Measurements from ENCODE around the gene MTF1.
"Not testable (repeated sequence)": the region's sequence is repeated elsewhere in the genome, so short reads cannot be mapped to it uniquely, and the experiment has no call there.

Gene MTF1

DNA sequence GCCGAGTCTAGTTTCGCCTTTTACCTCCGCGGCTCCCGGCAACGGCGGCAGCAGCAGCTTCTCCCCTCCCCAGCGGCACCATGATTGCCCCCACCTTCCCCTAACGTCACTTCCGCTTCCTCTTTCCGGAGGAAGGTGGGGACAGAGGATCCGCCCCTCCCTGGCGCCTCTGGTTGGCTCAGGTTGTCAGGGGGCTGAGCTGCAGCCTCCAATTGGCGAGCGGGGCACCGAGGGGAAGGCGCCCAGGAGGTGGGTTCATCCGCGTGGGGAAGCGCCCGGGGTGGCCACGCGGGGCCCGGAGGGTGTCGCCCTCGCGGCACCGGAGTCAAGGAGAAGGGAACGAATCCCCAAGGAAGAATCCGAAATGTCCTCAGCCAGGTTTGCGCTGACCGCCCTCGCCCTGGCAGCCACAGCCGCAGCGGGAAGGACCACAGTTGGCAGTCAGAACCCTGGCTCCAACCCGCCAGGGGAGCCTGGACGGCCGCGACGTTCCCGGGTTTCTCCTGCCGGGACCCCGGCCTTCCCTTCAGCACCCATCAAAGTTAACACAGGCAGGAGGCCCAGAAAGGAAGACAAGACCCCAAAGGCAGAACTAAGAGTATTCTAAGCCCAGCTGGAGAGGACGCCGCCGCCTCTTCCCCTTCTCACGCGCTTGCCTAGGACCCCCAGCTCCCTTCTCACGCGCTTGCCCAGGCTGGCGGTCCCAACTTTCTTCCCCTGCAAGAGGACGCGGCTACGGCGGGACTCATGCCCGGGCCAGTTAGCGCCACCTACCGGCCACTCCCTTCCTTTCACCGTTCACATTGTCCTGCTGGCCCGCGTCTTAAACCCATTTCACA, at the start of gene MTF1:
TSS of gene MTF1 (minus strand) at position 86 of the 839 bp plus-strand sequence. CDS start 1,934 bp downstream, outside the sequence.
- DNase-seq = peak; percentile 88

DNA sequence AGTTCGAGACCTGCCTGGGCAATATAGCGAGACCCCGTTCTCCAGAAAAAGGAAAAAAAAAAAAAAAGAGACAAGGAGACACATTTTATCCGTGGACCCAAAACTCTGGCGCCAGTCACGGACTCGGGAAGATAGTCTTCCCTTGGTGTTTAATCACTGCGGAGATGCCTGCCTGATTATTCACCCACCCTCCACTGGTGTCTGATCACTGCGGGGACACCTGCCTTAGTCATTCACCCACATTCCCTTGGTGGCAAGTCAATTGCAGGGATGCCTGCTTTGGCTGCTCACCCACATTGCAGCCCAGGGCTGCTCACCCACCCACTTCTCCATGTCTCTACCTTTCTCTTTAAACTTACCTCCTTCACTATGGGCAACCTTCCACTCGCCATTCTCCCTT, 49.1 kb upstream of the MTF1 start:
- not testable (repeated sequence) for DNase-seq

DNA sequence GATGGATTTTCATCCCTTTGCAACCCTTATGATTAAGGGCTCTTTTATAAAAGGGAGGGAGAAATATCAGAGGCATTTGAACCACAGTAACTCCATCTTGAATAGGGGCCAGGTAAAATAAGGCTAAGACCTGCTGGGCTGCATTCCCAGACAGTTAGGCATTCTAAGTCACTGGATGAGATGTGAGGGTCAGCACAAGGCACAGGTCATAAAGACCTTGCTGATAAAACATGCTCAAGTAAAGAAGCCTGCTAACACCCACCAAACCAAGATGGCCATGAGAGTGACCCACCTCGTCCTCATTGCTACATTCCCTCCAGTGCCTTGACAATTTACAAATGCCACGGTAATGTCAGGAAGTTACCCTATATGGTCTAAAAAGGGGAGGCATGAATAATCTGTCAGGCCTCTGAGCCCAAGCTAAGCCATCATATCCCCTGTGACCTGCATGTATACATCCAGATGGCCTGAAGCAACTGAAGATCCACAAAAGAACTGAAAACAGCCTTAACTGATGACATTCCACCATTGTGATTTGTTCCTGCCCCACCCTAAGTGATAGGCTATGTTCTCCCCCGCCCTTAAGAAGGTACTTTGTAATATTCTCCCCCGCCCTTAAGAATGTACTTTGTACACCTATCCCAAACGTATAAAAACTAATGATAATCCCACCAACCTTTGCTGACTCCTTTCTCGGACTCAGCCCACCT, 48.2 kb upstream of the MTF1 start:
- not testable (repeated sequence) for DNase-seq

DNA sequence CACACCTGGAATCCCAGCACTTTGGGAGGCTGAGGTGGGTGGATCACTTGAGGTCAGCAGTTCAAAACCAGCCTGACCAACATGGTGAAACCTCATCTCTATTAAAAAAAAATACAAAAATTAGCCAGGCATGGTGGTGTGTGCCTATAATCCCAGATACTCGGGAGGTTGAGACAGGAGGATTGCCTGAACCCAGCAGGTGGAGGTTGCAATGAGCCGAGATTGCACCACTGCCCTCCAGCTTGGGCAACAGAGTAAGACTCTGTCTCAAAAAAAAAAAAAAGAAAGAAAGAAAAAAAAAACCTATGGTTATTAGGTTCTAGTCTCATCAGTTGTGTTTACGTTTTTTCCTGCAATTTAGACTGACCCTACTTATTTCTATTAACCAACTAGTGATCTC, 47.2 kb upstream of the MTF1 start:
- not testable (repeated sequence) for DNase-seq

DNA sequence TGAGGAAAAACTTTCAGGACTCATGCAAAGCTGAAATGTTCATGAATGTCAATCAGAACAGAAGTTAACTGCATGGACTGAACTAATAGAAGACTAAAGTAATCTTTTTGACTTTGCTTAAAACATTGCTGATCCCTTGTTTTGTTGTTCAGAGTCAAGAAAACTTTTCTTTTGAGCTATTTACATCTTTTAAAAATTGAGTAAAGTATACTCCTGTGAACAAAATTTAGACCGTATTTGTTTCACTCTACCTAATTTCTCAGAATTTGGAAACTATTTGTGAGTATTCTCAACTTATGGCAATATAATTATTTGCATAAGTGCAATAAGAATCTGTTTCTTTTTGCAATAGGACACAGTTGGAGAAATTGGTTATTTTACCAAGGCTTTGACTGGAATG, 46.3 kb upstream of the MTF1 start:
- no peak for DNase-seq

DNA sequence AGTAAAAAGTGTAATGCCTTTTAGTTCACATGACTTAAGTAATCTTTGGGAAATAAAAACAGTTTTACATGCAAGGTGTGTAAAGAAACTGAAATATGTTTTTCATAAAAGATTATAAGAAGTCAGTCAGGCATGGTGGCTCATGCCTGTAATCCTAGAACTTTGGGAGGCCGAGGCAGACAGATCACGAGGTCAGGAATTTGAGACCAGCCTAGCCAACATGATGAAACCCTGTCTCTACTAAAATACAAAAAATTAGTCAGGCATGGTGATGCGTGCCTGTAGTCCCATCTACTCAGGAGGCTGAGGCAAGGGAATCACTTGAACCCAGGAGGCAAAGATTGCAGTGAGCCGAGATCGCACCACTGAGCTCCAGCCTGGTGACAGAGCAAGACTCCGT, 44.5 kb upstream of the MTF1 start:
- not testable (repeated sequence) for DNase-seq

DNA sequence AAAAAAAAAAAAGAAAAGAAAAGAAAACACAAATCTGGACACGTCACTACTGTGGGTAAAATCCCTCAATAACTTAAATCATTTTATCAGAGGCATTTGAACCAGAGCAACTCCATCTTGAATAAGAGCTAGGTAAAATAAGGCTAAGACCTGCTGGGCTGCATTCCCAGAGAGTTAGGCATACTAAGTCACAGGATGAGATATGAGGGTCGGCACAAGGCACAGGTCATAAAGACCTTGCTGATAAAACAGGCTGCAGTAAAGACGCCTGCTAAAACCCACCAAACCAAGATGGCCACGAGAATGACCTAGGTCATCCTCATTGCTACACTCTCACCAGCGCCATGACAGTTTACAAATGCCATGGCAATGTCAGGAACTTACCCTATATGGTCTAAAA, 43.6 kb upstream of the MTF1 start:
- DNase-seq = no peak

DNA sequence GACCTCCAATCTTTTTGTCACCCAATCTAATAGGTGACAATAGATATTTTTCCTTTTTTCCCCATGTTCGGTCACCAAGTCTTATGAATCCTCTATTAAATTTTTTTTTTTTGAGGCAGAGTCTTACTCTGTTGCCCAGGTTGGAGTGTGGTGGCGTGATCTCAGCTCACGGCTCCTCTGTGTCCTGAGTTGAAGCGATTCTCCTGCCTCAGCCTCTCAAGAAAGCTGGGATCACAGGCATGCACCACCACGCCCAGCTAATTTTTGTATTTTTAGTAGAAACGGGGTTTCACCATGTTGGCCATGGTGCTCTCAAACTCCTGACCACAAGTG, 42.5 kb upstream of the MTF1 start:
- no peak for DNase-seq

DNA sequence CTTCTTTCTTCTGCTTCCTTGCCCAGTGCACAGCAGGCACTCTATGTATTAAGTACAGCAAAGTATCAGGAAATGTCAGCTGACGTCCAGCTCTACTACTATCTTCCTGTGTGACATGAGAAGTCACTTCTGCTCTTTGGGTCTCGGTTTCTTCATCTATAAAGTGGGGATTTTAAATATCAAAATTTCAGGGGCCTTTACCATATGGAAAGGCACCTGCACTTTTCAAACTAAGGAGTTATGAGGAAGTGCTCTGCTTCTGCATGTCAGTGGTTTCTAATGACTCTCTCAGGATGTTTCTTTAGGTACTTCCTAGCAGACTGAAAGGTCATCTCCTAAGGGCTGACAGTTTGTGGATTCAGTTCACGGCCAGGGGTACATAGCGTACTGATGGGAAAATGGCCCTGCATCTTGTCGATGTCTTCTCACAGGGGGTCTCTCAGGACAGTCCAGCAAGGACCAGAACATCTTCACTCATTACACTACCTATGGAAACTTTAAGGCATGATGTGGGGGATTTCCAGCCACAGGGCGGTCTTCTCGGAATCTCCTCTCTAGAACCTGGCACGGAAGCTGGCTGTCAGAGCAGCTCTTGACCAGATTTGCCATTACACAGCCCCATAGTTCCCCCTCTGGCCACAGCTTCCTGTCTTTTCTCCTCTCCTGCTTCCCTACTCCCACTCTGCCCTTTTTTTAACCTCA, 42.0 kb upstream of the MTF1 start:
- DNase-seq = no peak

DNA sequence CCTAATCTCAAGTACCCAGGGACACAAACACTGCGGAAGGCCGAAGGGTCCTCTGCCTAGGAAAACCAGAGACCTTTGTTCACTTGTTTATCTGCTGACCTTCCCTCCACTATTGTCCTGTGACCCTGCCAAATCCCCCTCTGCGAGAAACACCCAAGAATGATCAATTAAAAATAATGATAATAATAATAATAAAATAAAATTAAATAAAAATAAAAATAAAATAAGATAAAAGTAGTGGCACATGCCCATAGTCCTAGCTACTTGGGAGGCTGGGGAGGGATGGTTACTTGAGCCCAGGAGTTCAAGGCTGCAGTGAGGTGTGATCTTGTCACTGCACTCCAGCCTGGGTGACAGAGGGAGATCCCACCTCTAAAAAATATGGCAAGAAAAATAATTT, 38.2 kb upstream of the MTF1 start:
- DNase-seq = not testable (repeated sequence)

DNA sequence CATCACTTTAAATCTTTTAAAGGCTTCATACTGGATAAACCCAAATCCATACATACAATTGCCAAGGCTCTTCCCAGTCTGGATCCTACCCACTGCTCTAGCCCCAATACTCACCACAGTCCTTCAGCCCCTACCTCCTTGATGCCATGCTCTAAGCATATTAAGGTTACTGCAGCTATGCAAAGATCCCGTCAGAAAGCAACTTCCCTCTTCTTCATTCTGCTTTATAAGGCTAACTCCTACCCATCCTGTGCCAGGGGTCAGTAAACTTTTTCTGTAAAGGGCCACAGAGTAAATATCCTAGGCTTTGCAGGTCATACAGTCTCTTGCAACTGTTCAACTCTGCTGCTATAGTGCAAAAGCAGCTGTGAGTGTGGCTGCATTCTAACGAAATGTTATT, 34.3 kb upstream of the MTF1 start:
- DNase-seq = no peak

DNA sequence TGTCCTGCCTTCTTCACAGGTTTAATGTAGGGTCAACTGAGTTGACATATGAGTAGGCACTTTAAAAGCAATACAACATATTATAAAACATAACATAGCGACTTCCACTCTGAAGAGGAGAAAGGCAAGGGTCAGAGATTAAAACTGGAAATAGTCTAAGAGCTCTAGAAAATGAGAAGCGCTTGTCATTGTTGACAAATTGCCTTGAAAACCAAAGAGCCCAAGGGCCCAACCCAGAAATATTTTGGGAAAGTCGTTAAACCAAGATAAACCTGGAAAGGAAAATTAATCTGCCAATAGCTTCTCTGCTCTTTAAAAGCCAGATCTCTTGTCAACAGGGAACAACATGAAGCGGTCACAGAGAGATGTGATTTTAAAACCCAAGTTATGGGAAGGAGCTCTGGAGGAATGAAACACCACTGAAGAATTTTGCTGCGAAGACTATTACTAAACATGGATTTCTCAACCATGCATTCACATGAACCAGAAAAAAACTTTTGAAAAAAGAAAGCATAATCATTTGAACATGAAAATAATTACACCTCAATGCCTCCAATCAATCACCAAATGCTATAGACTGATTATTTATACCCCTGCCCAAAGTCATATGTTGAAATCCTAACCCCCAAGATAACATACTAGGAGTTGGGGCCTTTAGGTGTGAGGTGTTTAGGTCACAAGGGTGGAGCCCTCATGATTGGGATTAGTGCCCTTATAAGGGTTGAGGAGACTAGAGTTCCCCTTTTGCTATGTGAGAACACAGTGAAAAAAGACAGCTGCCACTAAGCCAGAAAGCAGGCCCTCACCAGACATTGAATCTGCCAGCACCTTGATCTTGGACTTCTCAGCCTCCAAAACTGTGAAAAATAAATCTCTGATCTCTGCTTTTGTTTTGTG, 33.0 kb upstream of the MTF1 start:
- no peak for DNase-seq

DNA sequence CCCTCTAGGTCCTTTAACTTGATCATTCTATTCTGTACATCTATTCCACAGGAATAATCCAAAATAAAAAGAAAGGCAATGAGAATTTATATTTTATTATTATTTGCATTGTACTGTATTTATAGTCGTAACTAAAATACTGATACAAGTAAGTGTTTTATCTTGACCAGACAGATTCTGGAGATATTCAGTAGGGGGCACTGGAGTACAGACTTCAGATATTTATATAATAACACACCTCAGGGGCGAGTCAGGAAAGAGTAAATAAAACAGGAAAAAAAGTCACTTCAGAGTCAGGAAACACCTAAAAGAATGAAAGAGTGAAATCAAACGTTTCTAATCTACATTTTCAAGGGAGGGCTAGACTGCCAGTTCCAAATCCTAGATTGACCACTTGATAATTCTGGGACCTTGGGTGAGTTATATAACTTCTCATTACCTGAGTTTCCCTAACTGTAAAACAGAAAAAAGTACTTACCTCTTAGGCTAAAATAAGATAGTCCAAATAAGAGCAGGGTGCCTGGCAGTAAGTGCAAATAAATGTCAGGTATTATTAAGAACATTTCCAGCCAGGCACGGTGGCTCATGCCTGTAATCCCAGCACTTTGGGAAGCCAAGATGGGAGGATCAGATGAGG, 31.1 kb upstream of the MTF1 start:
- DNase-seq = peak; percentile 41

DNA sequence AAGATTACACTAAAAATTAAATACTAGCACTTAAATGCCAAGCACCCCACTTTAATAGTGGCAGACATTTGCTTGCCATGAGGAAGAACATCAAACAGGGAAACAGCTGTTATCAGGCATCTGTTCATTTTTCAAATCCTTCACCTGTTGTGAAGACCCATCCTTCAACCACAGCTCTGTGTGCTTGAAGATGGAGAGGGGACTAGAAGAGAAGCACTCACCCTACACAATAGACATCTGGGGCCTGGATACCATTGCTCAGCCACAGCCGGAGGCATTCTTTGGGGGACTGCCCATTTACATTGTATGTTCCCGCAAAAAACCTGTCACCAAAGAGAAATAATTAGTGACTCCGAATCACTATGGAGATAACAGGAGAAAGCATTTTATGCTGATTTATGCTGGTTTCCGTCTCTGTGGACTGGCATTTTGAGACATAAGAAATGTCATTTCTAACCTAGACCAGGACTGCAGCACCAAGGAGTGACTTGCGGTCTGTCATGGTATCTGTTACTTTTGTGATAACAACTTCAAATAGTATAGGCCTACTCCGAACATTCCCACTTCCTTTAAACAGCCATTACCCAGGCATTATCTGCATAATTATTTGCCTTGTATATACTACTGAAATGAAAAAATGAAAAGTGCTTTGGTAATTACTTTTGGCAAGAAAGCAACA, 28.8 kb upstream of the MTF1 start:
- DNase-seq = no peak

DNA sequence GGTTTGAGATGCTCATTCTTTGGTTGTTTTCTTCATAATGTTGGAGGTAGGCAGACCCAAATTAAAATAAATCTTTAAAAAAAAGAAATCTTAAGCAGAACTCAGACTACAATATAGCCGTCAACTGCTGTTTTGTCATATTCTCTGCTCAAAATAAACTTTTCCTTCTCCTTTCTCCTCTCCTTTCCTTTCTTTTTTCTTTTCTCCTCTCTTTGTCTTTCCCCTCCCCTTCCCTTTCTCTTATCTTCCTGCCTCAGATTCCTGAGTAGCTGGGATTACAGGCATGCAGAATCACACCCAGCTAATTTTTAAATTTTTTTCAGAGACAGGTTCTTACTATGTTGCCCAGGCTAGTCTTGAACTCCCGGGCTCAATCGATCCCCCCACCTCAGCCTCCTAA, 24.8 kb upstream of the MTF1 start:
- no peak for DNase-seq

DNA sequence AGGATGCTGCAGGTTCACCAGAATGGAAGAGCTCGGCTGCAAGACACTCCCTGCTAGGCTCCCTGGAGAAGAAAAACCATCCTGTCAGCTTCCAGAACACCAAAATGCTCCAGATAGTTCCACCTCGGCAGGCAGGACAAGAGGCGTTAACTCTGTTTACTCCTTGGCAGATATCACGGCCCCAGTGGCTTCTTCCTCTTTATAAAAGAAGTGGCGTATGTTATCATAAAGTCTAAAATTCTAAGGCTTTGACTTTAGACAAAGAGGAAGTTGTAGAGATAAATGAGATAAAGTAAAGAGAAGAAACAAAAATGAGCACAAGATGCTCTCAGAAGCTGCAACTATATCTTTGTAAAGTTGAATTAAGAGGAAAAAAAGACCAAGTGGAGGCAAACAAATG, 24.3 kb upstream of the MTF1 start:
- DNase-seq = no peak

DNA sequence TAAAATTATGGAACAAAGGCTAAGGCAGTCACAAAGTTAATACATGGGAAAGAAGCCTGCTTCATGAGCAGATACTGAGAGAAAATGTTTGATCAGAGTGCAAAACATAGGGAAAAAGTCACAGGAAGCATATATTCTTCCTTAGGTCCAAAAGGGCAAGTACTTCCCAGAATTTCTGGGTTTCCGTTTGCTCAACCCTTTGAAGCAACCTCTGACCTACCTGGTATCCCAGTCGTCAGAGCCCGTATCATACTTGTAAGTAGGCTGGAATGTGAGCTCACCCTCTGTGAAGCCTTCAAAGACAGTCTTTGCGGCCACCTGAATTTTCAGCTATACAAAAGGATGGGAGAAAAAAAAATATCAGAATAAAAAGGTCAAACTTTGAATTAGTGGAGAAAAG, 20.5 kb upstream of the MTF1 start:
- no peak for DNase-seq

DNA sequence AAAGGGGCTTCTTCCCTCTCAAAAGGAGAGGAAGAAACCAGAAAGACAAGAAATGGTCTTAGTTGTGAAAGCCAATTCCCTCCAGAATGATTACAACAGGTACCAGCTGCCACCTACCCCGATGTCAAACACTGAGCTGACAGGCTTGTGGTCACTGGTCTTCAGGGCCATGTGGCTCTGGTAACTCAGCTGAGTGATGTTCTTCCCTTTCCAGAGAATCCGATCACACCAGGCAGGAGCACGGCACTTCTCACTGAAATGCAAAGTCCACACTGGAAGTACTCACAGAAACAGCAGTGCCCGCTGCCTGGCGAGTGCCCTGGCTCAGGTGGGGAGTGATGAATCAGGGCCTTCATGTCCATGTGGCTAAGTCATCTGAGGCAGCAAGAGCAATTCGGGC, 18.7 kb upstream of the MTF1 start:
- DNase-seq = no peak

DNA sequence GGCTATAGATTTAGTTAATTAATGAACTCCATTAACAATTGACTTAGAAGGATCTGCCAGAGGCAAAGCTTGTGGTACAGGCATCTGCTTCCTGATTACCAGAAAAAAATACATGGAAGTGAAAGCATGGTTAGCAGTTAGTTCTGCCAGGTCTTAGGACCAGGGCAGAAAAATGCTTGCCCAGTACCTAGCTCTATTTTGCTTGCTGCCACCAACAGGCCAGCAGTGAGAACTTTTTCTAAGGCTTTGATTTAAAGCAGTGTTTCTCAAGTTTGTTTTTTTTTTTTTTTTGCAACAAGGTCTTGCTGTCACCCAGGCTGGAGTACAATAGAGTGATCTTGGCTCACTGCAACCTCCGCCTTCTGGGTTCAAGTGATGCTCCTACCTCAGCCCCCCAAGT, 16.4 kb upstream of the MTF1 start:
- no peak for DNase-seq

DNA sequence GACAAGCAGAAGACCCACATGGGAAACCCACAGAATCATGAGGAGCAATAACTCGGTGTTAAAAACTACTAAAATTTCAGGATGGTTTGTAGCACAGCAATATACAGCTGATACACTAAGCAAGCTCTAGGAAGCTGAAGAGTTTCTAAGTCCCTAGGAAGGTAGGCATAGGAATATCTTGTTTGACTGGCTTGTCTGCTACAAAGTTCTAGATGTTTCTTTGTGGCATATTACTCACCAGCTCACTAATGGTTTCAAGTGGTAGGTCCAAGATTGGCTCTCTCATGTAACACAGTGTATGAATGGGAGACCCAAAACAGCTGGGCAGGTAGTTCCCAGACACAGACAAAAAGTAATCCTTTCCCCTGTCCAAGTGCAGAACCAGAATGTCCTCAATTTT, 13.3 kb upstream of the MTF1 start:
- DNase-seq = no peak

DNA sequence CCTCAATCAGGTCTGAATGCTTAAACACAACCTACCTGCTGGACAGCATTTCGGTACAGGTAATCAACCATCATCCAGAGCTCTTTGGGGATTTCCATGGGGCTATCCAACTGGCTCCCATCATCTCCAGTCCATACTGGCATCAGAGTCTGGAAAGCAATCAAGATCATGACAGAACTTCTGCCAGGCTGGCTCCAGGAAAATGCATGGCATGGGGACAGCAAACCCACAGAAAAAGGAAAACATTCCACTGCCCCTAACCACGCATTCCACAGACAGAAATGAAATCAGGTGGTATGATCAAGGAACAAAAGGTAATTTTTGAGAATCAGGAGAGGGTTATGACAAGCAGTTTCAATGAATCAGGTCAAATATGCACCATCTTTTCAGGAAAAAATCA, 9.1 kb upstream of the MTF1 start:
- no peak for DNase-seq

DNA sequence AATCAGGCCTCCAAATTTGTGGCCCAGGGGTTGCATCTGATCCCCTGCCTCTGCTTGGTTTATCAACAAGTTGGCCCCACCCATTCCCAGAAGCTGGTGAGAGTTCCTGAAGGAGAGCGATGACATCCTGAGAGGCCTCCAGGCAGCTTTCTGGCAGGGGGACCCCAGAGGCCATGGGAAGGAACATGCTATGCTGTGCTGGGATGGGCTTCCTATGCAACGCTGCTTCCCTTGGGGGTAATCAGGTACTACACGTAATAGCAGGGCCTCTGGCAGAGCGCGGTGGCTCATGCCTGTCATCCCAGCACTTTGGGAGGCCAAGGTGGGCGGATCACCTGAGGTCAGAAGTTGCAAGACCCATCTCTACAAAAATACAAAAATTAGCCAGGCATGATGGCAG, 8.4 kb upstream of the MTF1 start:
- no peak for DNase-seq
